Neural progenitor cell (in vitro differentiated cells): ENCODE data around the gene PCNT. TPM values are rescaled to one million over a fixed set of nuclear protein-coding genes. Genes with fewer than 3 reads are reported as not detected.

Experiments used
- DNase-seq: peaks from one replicate; pipeline ENCODE4 v3.0.0-alpha.2; 2016; ENCODE audit warnings: low spot score
- H2AFZ ChIP-seq: fragments of 200-600 bp; sonication (generic); replicated peaks from 2 replicates; pipeline ENCODE4 v1.6.1; 2016; ENCODE audit warnings: antibody characterized with exemption
- H3F3A ChIP-seq: fragments of 200-600 bp; sonication (generic); 2 replicates; pipeline ENCODE4 v1.6.1; 2016; ENCODE audit warnings: antibody characterized with exemption, low read depth
- H3K27ac ChIP-seq: fragments of 200-600 bp; sonication (generic); 2 replicates; pipeline ENCODE4 v1.5.1; 2016; ENCODE audit warnings: mild to moderate bottlenecking
- H3K27me3 ChIP-seq: fragments of 200-600 bp; sonication (generic); 2 replicates; pipeline ENCODE4 v1.6.1; 2016; ENCODE audit warnings: mild to moderate bottlenecking, moderate library complexity
- H3K36me3 ChIP-seq: fragments of 200-600 bp; sonication (generic); 2 replicates; pipeline ENCODE4 v1.5.1; 2016
- H3K4me1 ChIP-seq: fragments of 200-600 bp; sonication (generic); 2 replicates; pipeline ENCODE4 v1.6.1; 2016; ENCODE audit warnings: mixed run types
- H3K4me2 ChIP-seq: fragments of 200-600 bp; sonication (generic); 2 replicates; pipeline ENCODE4 v1.6.1; 2016
- H3K4me3 ChIP-seq: fragments of 200-600 bp; sonication (generic); 2 replicates; pipeline ENCODE4 v1.5.1; 2016
- H3K79me2 ChIP-seq: fragments of 200-600 bp; sonication (generic); 2 replicates; pipeline ENCODE4 v1.6.1; 2016; ENCODE audit warnings: low read depth
- H3K9ac ChIP-seq: fragments of 200-600 bp; sonication (generic); 2 replicates; pipeline ENCODE4 v1.6.1; 2016
- H3K9me3 ChIP-seq: fragments of 200-600 bp; sonication (generic); 2 replicates; pipeline ENCODE4 v1.5.1; 2016; ENCODE audit warnings: low read depth
- H4K20me1 ChIP-seq: fragments of 200-600 bp; sonication (generic); 2 replicates; pipeline ENCODE4 v1.6.1; 2016; ENCODE audit warnings: low read depth
- H3K27ac Mint-ChIP-seq: 3 replicates; pipeline ENCODE4 v1.8.0; 2021; ENCODE audit warnings: mixed read lengths
- H3K27me3 Mint-ChIP-seq: 2 replicates; pipeline ENCODE4 v1.8.0; 2022; ENCODE audit warnings: low read depth, mild to moderate bottlenecking, inconsistent platforms, moderate library complexity, mixed read lengths; ENCODE audit not compliant: insufficient read depth
- H3K36me3 Mint-ChIP-seq: 3 replicates; pipeline ENCODE4 v1.8.0; 2021; ENCODE audit warnings: mixed read lengths
- H3K4me1 Mint-ChIP-seq: 3 replicates; pipeline ENCODE4 v1.8.0; 2021; ENCODE audit warnings: mixed read lengths
- H3K4me3 Mint-ChIP-seq: 3 replicates; pipeline ENCODE4 v1.8.0; 2021; ENCODE audit warnings: mild to moderate bottlenecking, moderate library complexity, mixed read lengths
- H3K9me3 Mint-ChIP-seq: 3 replicates; pipeline ENCODE4 v1.8.0; 2020; ENCODE audit warnings: mixed read lengths
- EZH2 ChIP-seq: fragments of 200-600 bp; sonication (generic); IDR thresholded peaks from 2 replicates; pipeline ENCODE4 v1.6.1; 2017; ENCODE audit warnings: antibody characterized with exemption, mild to moderate bottlenecking, moderate library complexity
- EZH2phosphoT487 ChIP-seq: fragments of 200-600 bp; sonication (generic); IDR thresholded peaks from 2 replicates; pipeline ENCODE4 v1.6.1; 2017; ENCODE audit warnings: antibody characterized with exemption
- total RNA-seq: library from RNA; depleted of rRNA; stranded (reverse); fragments of >200 nt; gene quantifications from 2 replicates; pipeline ENCODE4 v1.2.3, GENCODE V29; 2015; ENCODE audit warnings: low replicate concordance
- TF ChIP-seq, protein P1 (sequence below): fragments of 200-600 bp; sonication (generic); IDR thresholded peaks from 2 replicates; pipeline ENCODE4 v1.5.1; 2017; ENCODE audit warnings: antibody characterized with exemption, mild to moderate bottlenecking

Gene PCNT
- total RNA-seq, 1 donor from 2014 or later: 42.0 TPM

DNA sequence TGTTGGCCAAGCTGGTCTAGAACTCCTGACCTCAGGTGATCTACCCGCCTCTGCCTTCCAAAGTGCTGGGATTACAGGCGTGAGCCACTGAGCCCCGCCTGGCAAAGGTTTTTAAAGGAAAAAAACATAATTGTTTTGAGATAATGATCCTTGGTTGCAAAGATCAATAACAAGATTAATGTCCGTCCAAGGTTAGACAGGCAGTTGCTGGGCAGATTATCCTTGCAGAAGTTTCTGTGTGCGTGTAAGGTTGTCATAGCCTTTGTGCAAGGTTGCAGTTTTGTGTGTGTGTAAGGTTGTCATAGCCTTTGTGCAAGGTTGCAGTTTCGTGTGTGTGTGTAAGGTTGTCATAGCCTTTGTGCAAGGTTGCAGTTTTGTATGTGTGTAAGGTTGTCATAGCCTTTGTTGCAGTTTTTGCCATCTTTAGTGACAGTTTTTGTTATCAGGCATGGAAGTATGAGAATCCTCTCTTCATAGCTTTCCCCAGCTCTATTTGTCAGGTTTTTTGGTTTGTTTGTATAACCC, 34.2 kb upstream of the PCNT start:
- H3K27ac Mint-ChIP-seq: no peak overlapping the region
- Histone ChIP-seq H3K4me3 (no peak overlapping the region), H3K9ac (no peak overlapping the region)

GRCh38 chr21:46291561-46291960, 32.4 kb upstream of the PCNT start:
- Histone ChIP-seq H3K79me2 (peaks cover 35% of the 10 kb centered on the region), H4K20me1 (no peaks in the 10 kb centered on the region), H2AFZ (no peak overlapping the region), H3K4me3 (no peak overlapping the region), H3K9ac (no peak overlapping the region), H3K9me3 (no peaks in the 10 kb centered on the region), H3K27me3 (no peaks in the 10 kb centered on the region), H3K36me3 (no peaks in the 10 kb centered on the region), H3K27ac (no peak overlapping the region), H3K4me2 (no peak overlapping the region), H3K4me1 (peaks cover 5% of the 10 kb centered on the region), H3F3A (peaks cover 25% of the 10 kb centered on the region)
- no peak for DNase-seq
- TF ChIP-seq EZH2 (no peak), EZH2phosphoT487 (no peak)
- TF ChIP-seq, protein P1, sequence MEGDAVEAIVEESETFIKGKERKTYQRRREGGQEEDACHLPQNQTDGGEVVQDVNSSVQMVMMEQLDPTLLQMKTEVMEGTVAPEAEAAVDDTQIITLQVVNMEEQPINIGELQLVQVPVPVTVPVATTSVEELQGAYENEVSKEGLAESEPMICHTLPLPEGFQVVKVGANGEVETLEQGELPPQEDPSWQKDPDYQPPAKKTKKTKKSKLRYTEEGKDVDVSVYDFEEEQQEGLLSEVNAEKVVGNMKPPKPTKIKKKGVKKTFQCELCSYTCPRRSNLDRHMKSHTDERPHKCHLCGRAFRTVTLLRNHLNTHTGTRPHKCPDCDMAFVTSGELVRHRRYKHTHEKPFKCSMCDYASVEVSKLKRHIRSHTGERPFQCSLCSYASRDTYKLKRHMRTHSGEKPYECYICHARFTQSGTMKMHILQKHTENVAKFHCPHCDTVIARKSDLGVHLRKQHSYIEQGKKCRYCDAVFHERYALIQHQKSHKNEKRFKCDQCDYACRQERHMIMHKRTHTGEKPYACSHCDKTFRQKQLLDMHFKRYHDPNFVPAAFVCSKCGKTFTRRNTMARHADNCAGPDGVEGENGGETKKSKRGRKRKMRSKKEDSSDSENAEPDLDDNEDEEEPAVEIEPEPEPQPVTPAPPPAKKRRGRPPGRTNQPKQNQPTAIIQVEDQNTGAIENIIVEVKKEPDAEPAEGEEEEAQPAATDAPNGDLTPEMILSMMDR: no peak
- peaks cover 15% of the 10 kb centered on the region for H3K36me3 Mint-ChIP-seq
- no peak overlapping the region for H3K4me3 Mint-ChIP-seq
- peaks cover 22% of the 10 kb centered on the region for H3K4me1 Mint-ChIP-seq
- no peak overlapping the region for H3K27ac Mint-ChIP-seq
- H3K9me3 Mint-ChIP-seq: peaks cover 9% of the 10 kb centered on the region
- H3K27me3 Mint-ChIP-seq: no peaks in the 10 kb centered on the region

More for the DNA sequence above, 34.2 kb upstream of the PCNT start:
- no peak overlapping the region for H3K4me2 ChIP-seq
- H3F3A ChIP-seq: peaks cover 30% of the 10 kb centered on the region
- H2AFZ ChIP-seq: no peak overlapping the region
- Mint-ChIP-seq H3K27me3 (no peaks in the 10 kb centered on the region), H3K4me1 (peaks cover 23% of the 10 kb centered on the region), H3K9me3 (peaks cover 9% of the 10 kb centered on the region), H3K36me3 (peaks cover 19% of the 10 kb centered on the region), H3K4me3 (no peak overlapping the region)
- peaks cover 45% of the 10 kb centered on the region for H3K79me2 ChIP-seq
- H3K4me1 ChIP-seq: peaks cover 10% of the 10 kb centered on the region
- H3K36me3 ChIP-seq: no peaks in the 10 kb centered on the region
- no peaks in the 10 kb centered on the region for H3K9me3 ChIP-seq
- H3K27me3 ChIP-seq: no peaks in the 10 kb centered on the region
- H3K27ac ChIP-seq: no peak overlapping the region
- H4K20me1 ChIP-seq: peaks cover 8% of the 10 kb centered on the region
- no peak for DNase-seq
- TF ChIP-seq EZH2phosphoT487 (no peak), EZH2 (no peak)
- TF ChIP-seq, protein P1: no peak

DNA sequence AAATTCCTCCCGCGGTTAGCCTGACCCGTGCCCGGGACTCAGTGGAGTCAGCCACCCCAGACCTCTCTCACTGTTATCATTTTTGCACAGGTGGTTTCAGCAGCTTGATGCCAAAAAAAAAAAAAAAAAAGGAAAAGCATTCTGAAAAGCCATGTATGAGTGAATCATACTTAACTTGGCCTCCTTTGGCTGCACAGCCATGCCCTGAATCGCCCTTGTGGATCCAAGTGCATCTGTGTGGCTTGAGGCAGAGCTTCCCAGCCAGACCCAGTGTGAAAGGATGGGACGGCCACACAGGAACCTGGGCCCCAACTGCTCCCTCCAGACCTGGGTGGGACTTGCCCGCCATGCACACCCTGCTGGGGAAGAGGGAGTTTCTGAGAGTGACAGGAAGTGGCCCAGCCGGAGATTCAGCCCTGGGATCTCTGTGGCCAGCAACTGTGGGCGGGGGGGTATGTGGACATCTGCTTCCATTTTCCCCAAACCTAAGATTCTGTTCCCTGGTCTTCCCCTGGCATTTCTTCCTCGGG, 29.2 kb upstream of the PCNT start:
- TF ChIP-seq EZH2phosphoT487: no peak
- TF ChIP-seq, protein P1: no peak
- no peak for TF ChIP-seq EZH2
- Histone ChIP-seq H3K79me2 (peaks cover 6% of the 10 kb centered on the region), H4K20me1 (no peaks in the 10 kb centered on the region), H3K27ac (no peak overlapping the region), H3K4me1 (no peaks in the 10 kb centered on the region), H3K27me3 (peaks cover 9% of the 10 kb centered on the region), H3K36me3 (no peaks in the 10 kb centered on the region), H3K4me3 (no peak overlapping the region), H3K4me2 (no peak overlapping the region), H3K9me3 (no peaks in the 10 kb centered on the region), H2AFZ (no peak overlapping the region), H3F3A (peaks cover 12% of the 10 kb centered on the region), H3K9ac (no peak overlapping the region)
- no peak for DNase-seq
- Mint-ChIP-seq H3K27ac (no peak overlapping the region), H3K27me3 (peaks cover 2% of the 10 kb centered on the region), H3K4me3 (no peak overlapping the region), H3K36me3 (peaks cover 17% of the 10 kb centered on the region), H3K9me3 (peaks cover 9% of the 10 kb centered on the region), H3K4me1 (peaks cover 7% of the 10 kb centered on the region)
